Measurements from ENCODE around the gene EPB42. TPM values are rescaled to one million over a fixed set of nuclear protein-coding genes. Genes with fewer than 3 reads are reported as not detected.

Gene EPB42
- polyA plus RNA-seq, 1 of the 3 experiments (the other 2 are of a cell fraction), result not detected

DNA sequence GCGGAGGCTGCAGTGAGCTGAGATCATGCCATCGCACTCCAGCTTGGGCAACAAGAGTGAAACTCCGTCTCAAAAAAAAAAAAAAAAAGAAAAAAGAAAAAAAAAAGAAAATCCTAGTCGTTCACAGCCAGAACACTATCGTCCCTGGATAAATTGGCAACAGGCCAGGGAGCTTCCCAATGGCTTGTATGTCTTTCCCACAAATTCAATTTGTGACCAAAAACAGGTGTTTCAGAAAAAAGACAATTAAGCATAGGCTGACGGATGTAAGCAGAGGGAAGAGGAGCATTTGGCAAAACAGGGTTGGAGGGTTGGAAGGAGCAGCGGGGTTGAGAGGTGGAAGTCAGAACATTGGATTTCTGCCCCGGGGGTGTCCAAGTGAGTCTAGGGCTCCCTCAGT is 8.5 kb downstream of the EPB42 start (continued):
- TF ChIP-seq, protein P1, sequence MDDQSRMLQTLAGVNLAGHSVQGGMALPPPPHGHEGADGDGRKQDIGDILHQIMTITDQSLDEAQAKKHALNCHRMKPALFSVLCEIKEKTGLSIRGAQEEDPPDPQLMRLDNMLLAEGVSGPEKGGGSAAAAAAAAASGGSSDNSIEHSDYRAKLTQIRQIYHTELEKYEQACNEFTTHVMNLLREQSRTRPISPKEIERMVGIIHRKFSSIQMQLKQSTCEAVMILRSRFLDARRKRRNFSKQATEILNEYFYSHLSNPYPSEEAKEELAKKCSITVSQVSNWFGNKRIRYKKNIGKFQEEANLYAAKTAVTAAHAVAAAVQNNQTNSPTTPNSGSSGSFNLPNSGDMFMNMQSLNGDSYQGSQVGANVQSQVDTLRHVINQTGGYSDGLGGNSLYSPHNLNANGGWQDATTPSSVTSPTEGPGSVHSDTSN (IDR thresholded peaks at IDR 0.05), result no peak
- TF ChIP-seq SMC3 (IDR thresholded peaks at IDR 0.05; ENCODE audit: low read depth, low read length) (no peak), TCF12 (IDR thresholded peaks at IDR 0.05) (no peak), MXI1 (IDR thresholded peaks at IDR 0.05; ENCODE audit: low read depth, low read length) (no peak), RFX5 (IDR thresholded peaks at IDR 0.05; ENCODE audit: low read length) (no peak), JUND (IDR thresholded peaks at IDR 0.05) (no peak), ELF1 (IDR thresholded peaks at IDR 0.05) (no peak), RXRA (IDR thresholded peaks at IDR 0.05; ENCODE audit: borderline replicate concordance, low read depth) (no peak), TAF1 (IDR thresholded peaks at IDR 0.05; ENCODE audit: borderline replicate concordance, low read depth, low read length) (no peak)
- TF ChIP-seq, protein P2, sequence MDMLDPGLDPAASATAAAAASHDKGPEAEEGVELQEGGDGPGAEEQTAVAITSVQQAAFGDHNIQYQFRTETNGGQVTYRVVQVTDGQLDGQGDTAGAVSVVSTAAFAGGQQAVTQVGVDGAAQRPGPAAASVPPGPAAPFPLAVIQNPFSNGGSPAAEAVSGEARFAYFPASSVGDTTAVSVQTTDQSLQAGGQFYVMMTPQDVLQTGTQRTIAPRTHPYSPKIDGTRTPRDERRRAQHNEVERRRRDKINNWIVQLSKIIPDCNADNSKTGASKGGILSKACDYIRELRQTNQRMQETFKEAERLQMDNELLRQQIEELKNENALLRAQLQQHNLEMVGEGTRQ (IDR thresholded peaks at IDR 0.05; ENCODE audit: borderline replicate concordance, low read depth, low read length), result no peak

- 75% methylated on average over 2 of the region's 4 CpGs for WGBS (ENCODE audit: low lambda C conversion rate)
- H4K20me1 ChIP-seq (ENCODE audit: insufficient read depth), result no peaks in the 10 kb centered on the region
- no peak overlapping the region for H2AFZ ChIP-seq (ENCODE audit: low read depth)
- peaks cover 0 to 12% of the 10 kb centered on the region in 2 experiments; a peak in 1 of 4 replicates for H3K4me1 ChIP-seq (ENCODE audit: control insufficient read depth in 1 of 2, insufficient read depth in 2 of 2, low read depth in 1 of 2, low read length in 1 of 2)
- no peak overlapping the region for H3K27ac ChIP-seq (ENCODE audit: low read depth in 2 of 2, low read length in 1 of 2)
- no peak overlapping the region for H3K4me3 ChIP-seq (ENCODE audit: low read depth in 2 of 2, low read length in 1 of 2)
- H3K4me2 ChIP-seq, result no peak overlapping the region
- no peak for DNase-seq
- H3K79me2 ChIP-seq (ENCODE audit: insufficient read depth), result no peaks in the 10 kb centered on the region
- H3K9me2 ChIP-seq, result no peaks in the 10 kb centered on the region
- no peaks in the 10 kb centered on the region for H3F3A ChIP-seq (replicated peaks; ENCODE audit: insufficient read depth)
- H3K9ac ChIP-seq, result no peak overlapping the region
- H3K9me3 ChIP-seq, result no peaks in the 10 kb centered on the region
- H3K27me3 ChIP-seq (ENCODE audit: insufficient read depth), result peaks cover 5% of the 10 kb centered on the region; the same call in 1 of the 2 replicates
- ChIA-PET CTCF (interaction anchor here (0.6 to 11.9 kb wide), 6 partner anchors 14 to 131 kb away, joined by 3 to 70 read pairs (median 5); no protein-coding TSS in a partner anchor), POLR2A (no interaction called here)
- no peaks in the 10 kb centered on the region for H3K36me3 ChIP-seq (replicated peaks in 1 of 2; ENCODE audit: control insufficient read depth in 1 of 2, insufficient read depth in 2 of 2, low read length in 1 of 2)
- TF ChIP-seq GATA2 (CRISPR knock-in tag; IDR thresholded peaks at IDR 0.05), result no peak
- TF ChIP-seq ZBTB33 (IDR thresholded peaks at IDR 0.05; ENCODE audit: borderline replicate concordance, low read depth), result no peak
- TF ChIP-seq, protein P3, sequence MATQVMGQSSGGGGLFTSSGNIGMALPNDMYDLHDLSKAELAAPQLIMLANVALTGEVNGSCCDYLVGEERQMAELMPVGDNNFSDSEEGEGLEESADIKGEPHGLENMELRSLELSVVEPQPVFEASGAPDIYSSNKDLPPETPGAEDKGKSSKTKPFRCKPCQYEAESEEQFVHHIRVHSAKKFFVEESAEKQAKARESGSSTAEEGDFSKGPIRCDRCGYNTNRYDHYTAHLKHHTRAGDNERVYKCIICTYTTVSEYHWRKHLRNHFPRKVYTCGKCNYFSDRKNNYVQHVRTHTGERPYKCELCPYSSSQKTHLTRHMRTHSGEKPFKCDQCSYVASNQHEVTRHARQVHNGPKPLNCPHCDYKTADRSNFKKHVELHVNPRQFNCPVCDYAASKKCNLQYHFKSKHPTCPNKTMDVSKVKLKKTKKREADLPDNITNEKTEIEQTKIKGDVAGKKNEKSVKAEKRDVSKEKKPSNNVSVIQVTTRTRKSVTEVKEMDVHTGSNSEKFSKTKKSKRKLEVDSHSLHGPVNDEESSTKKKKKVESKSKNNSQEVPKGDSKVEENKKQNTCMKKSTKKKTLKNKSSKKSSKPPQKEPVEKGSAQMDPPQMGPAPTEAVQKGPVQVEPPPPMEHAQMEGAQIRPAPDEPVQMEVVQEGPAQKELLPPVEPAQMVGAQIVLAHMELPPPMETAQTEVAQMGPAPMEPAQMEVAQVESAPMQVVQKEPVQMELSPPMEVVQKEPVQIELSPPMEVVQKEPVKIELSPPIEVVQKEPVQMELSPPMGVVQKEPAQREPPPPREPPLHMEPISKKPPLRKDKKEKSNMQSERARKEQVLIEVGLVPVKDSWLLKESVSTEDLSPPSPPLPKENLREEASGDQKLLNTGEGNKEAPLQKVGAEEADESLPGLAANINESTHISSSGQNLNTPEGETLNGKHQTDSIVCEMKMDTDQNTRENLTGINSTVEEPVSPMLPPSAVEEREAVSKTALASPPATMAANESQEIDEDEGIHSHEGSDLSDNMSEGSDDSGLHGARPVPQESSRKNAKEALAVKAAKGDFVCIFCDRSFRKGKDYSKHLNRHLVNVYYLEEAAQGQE (IDR thresholded peaks at IDR 0.05; ENCODE audit: low read depth, low read length), result no peak
- TF ChIP-seq RFX5 (IDR thresholded peaks at IDR 0.05; ENCODE audit: low read length), result no peak
- TF ChIP-seq NFIC (IDR thresholded peaks at IDR 0.05; ENCODE audit: borderline replicate concordance), result no peak
- TF ChIP-seq RXRA (IDR thresholded peaks at IDR 0.05; ENCODE audit: borderline replicate concordance, low read depth), result no peak
- no peak for TF ChIP-seq MAX (IDR thresholded peaks at IDR 0.05; ENCODE audit: low read depth)
- TF ChIP-seq, protein P1 (IDR thresholded peaks at IDR 0.05), result no peak
- no peak for TF ChIP-seq NRF1 (IDR thresholded peaks at IDR 0.05; ENCODE audit: low read depth, low read length)
- no peak for TF ChIP-seq JUND (IDR thresholded peaks at IDR 0.05)
- TF ChIP-seq GABPA (IDR thresholded peaks at IDR 0.05; ENCODE audit: low read depth), result no peak
- no peak for TF ChIP-seq ELF1 (IDR thresholded peaks at IDR 0.05)
- TF ChIP-seq EZH2phosphoT487 (IDR thresholded peaks at IDR 0.05; ENCODE audit: borderline replicate concordance, low read depth), result no peak
- no peak for TF ChIP-seq IRF3 (IDR thresholded peaks at IDR 0.05; ENCODE audit: low read depth, low read length)
- TF ChIP-seq, protein P2 (IDR thresholded peaks at IDR 0.05; ENCODE audit: borderline replicate concordance, low read depth, low read length), result no peak
These were observed 9.5 kb downstream of the EPB42 start for GRCh38 chr15:43211224-43211735.
